ENCODE measurements around the gene SDC1.

GRCh38 chr2:20241973-20242726 is 17.2 kb upstream of the SDC1 start:
- TF ChIP-seq SP1 (IDR thresholded peaks at IDR 0.05) (no peak), FOXK2 (IDR thresholded peaks at IDR 0.05) (no peak), NFRKB (IDR thresholded peaks at IDR 0.05) (no peak), TARDBP (IDR thresholded peaks at IDR 0.05) (no peak), L3MBTL2 (conservative IDR thresholded peaks at IDR 0.05) (no peak)

Data from HEK293T (cell line).